ENCODE measurements around the gene CEP63. TPM values are rescaled to one million over a fixed set of nuclear protein-coding genes. Genes with fewer than 3 reads are reported as not detected.

The CEP63 gene
- total RNA-seq, 1 experiment from 2014 or later: 19.1 TPM

DNA sequence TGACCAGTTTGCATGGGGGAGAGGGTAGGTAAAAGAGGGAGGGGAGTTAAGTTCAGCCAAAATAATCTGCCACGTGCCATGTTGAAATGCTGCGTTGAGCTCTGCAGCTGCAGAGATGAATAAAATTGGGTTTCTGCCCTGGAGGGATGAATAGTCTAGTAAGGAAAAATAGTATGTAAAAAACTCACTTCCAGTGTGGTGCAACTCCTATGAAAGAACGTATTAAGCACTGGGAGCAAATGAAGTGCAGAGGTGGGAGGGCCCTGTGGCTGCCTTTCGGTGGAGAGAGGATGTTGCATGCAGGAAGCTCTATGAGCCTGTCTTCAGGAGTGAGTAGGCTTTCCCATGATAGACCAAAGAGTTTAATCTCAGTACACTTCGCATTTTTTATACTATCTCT lies 8.6 kb downstream of the CEP63 start:
- no peak for TF ChIP-seq ZFX (IDR thresholded peaks at IDR 0.05)
- TF ChIP-seq ZNF274 (IDR thresholded peaks at IDR 0.05; ENCODE audit: low read depth, low read length): no peak
- no peak for ATAC-seq
- intact Hi-C loops (cut with micrococcal nuclease): no loop called here
- DNase-seq (ENCODE audit: low read depth, low spot score): no peak
- H3K36me3 ChIP-seq (ENCODE audit: control insufficient read depth in 1 of 2, insufficient read depth in 2 of 2, low read length in 2 of 2): no peaks in the 10 kb centered on the region
- no peaks in the 10 kb centered on the region for H3K4me1 ChIP-seq (ENCODE audit: control insufficient read depth in 1 of 2, insufficient read depth in 2 of 2, low read length in 2 of 2)
- no peak overlapping the region for H3K27ac ChIP-seq (ENCODE audit: low read depth, low read length)
- no peak overlapping the region for H3K4me3 ChIP-seq (replicated peaks in 1 of 2; ENCODE audit: low read depth in 1 of 2, low read length in 2 of 2)
- BruUV-seq (replicated peaks): no TSS peak
- ChIA-PET CTCF (no interaction called here), POLR2A (no interaction called here), RAD21 (ENCODE audit: low non-redundant PET in 1 of 2, low total read pairs in 2 of 2, uncharacterized antibody in 2 of 2, unreplicated experiment in 2 of 2) (no interaction called here)
- no peaks in the 10 kb centered on the region for H3K9me3 ChIP-seq (ENCODE audit: control insufficient read depth in 1 of 2, insufficient read depth in 1 of 2, low read depth in 1 of 2, low read length in 2 of 2)
- no peaks in the 10 kb centered on the region for H3K9me2 ChIP-seq (ENCODE audit: insufficient read depth)
- no peak overlapping the region for H2AFZ ChIP-seq (ENCODE audit: low read depth, low read length, poor library complexity, severe bottlenecking)
- H3K79me2 ChIP-seq (ENCODE audit: insufficient read depth, low read length): peaks cover 18% of the 10 kb centered on the region
- H4K20me1 ChIP-seq (ENCODE audit: insufficient read depth): no peaks in the 10 kb centered on the region
- H3K27me3 ChIP-seq (ENCODE audit: insufficient read depth, low read length): no peaks in the 10 kb centered on the region
- no peak overlapping the region for H3K9ac ChIP-seq (ENCODE audit: low read length)
- no peak overlapping the region for H3K4me2 ChIP-seq (ENCODE audit: low read length)

DNA sequence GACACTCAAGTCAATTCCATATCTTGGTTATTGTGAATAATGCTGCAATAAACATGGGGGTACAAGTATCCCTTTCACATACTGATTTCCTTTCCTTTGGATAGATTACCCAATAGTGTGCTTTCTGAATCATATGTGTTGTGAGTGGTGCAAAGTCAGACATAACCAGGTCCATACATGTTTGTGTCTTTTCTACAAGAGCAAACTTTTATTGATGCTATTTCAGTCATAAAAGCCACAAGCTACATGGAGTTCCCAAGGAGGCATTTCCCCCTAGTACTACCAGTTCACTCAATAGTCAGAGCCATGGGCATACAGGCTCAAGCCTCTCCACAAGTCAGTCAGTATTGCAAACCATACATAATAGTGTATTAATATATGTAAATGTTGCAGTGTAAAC lies 10.1 kb downstream of the CEP63 start:
- Histone ChIP-seq H3K9ac (ENCODE audit: low read length) (no peak overlapping the region), H3K4me3 (replicated peaks in 1 of 2; ENCODE audit: low read depth in 1 of 2, low read length in 2 of 2) (no peak overlapping the region), H3K4me1 (ENCODE audit: control insufficient read depth in 1 of 2, insufficient read depth in 2 of 2, low read length in 2 of 2) (no peaks in the 10 kb centered on the region), H3K9me3 (ENCODE audit: control insufficient read depth in 1 of 2, insufficient read depth in 1 of 2, low read depth in 1 of 2, low read length in 2 of 2) (no peaks in the 10 kb centered on the region), H4K20me1 (ENCODE audit: insufficient read depth) (no peaks in the 10 kb centered on the region), H3K79me2 (ENCODE audit: insufficient read depth, low read length) (peaks cover 17% of the 10 kb centered on the region), H3K9me2 (ENCODE audit: insufficient read depth) (no peaks in the 10 kb centered on the region), H3K27ac (ENCODE audit: low read depth, low read length) (no peak overlapping the region), H3K4me2 (ENCODE audit: low read length) (no peak overlapping the region), H2AFZ (ENCODE audit: low read depth, low read length, poor library complexity, severe bottlenecking) (no peak overlapping the region), H3K36me3 (ENCODE audit: control insufficient read depth in 1 of 2, insufficient read depth in 2 of 2, low read length in 2 of 2) (no peaks in the 10 kb centered on the region), H3K27me3 (ENCODE audit: insufficient read depth, low read length) (no peaks in the 10 kb centered on the region)
- TF ChIP-seq EGR1 (IDR thresholded peaks at IDR 0.05; ENCODE audit: low read depth) (no peak), SRF (IDR thresholded peaks at IDR 0.05; ENCODE audit: low read depth) (no peak), FOSL1 (IDR thresholded peaks at IDR 0.05; ENCODE audit: low read depth) (no peak), ELF1 (IDR thresholded peaks at IDR 0.05; ENCODE audit: borderline replicate concordance, low read depth) (no peak), POLR2A (IDR thresholded peaks at IDR 0.05; ENCODE audit: borderline replicate concordance, extremely low read depth, insufficient read depth, insufficient read length) (no peak)
- TF ChIP-seq, protein P1, sequence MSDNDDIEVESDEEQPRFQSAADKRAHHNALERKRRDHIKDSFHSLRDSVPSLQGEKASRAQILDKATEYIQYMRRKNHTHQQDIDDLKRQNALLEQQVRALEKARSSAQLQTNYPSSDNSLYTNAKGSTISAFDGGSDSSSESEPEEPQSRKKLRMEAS (IDR thresholded peaks at IDR 0.05): no peak
- BruUV-seq (replicated peaks): no TSS peak
- ATAC-seq (no peak), DNase-seq (ENCODE audit: low read depth, low spot score) (no peak)
- POLR2A ChIA-PET: no interaction called here
- CTCF ChIA-PET: no interaction called here
- intact Hi-C loops (cut with micrococcal nuclease): no loop called here
- RAD21 ChIA-PET (ENCODE audit: low non-redundant PET in 1 of 2, low total read pairs in 2 of 2, uncharacterized antibody in 2 of 2, unreplicated experiment in 2 of 2): no interaction called here

All from HCT116 (cell line).